Transverse colon (tissue), 4 donors: Measurements from ENCODE around the gene LGR5.

Experiments used
- CTCF ChIP-seq, 5 experiments: fragments of 200-600 bp in 3 of 5; fragments of 450-650 bp in 2 of 5; sonication (generic) in 3 of 5; IDR thresholded peaks; 1 replicate in 2 of 5; 2 replicates in 3 of 5; pipeline ENCODE4 v1.5.1; 2016 to 2017; ENCODE audit warnings: antibody characterized with exemption in 5 of 5, inconsistent platforms in 3 of 5, mild to moderate bottlenecking in 2 of 5, moderate library complexity in 1 of 5
- EP300 ChIP-seq: sonication (generic); formaldehyde crosslinking; IDR thresholded peaks from one replicate; pipeline ENCODE4 v1.6.1; 2017; ENCODE audit warnings: antibody characterized with exemption, low read depth
- POLR2A ChIP-seq: fragments of 450-650 bp; IDR thresholded peaks from one replicate; pipeline ENCODE4 v1.6.1; 2016; ENCODE audit warnings: antibody characterized with exemption, mild to moderate bottlenecking, moderate library complexity
- POLR2AphosphoS5 ChIP-seq, 3 donors: sonication (generic); formaldehyde crosslinking; IDR thresholded peaks; one replicate each; pipeline ENCODE4 v1.6.1; 2016; ENCODE audit warnings: antibody characterized with exemption in 3 of 3

GRCh38 chr12:71432936-71433335, 6.7 kb upstream of the LGR5 start:
- TF ChIP-seq CTCF (IDR thresholded peaks at IDR 0.05) (no peak), POLR2A (no peak), POLR2AphosphoS5 (IDR thresholded peaks at IDR 0.05) (no peak), EP300 (no peak)
